GM10847 (cell line): ENCODE data around the gene TENM3.

Source experiments
- POLR2A ChIP-seq: IDR thresholded peaks from 2 replicates; pipeline ENCODE4 v1.6.1; 2011; ENCODE audit not compliant: insufficient read length; ENCODE audit errors: extremely low read depth

Gene TENM3

DNA sequence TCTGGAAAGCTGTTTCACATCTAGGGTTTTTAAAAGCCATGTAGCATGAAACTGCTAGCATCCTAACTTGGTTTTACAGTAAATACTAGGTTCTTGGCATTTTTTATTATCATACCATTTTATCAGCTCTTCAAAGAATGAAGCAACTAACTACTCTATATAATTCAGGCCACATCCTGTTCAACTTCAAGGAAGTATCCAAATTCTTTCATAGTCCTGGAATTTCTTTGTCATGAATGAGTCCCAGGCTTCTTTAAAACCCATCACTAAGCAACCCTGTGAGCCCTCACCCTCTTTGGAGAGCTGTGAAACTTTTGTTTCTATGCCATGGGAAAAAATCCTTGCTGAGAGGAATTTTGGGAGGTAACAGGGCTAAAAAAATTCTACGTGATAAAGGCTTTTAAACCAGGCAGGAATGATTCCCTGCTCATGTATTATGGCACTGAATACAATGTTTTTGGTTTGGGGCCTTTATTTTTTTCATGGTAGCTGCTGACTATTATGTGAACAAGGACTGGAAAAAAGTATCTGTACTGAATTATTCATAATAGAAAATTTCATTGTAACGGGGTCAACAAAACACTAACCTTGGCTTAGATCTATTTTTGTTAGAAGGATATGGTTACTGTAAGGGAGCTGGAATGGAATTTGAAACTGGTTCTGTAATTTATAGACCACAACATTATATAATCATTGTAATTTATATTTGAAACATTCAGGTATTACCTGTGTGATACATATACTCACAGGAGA is 509.1 kb downstream of the TENM3 start:
- no peak for TF ChIP-seq POLR2A

DNA sequence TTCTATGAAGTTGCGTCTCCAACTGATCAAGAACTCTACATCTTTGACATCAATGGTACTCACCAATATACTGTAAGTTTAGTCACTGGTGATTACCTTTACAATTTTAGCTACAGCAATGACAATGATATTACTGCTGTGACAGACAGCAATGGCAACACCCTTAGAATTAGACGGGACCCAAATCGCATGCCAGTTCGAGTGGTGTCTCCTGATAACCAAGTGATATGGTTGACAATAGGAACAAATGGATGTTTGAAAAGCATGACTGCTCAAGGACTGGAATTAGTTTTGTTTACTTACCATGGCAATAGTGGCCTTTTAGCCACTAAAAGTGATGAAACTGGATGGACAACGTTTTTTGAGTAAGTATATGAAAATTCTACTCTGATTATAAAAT is 511.7 kb downstream of the TENM3 start:
- no peak for TF ChIP-seq POLR2A

DNA sequence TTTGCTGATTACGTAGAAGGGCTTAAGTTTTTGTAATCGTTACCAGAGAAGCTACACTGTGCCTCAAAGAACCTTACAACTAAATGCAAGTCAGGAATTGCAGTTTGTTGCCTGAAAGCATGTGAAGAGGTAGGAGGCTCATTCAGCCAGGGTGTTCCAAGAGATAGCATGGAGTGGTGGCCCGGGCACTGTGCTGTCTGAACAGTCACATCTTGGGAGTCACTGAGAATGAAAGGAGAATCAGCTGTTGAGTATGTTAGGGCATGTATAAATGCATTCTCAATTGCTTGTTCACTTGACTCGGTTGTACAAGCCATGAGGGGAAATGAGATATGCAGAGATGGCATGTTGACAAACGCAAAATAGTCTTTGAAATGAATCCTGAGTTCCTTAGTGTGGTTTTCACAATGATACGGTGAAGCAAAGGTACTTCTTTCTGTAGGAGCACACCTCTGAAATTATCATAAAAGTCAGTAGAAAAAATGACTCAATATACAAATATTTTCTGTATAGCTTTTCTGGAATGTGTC is 513.0 kb downstream of the TENM3 start:
- TF ChIP-seq POLR2A: no peak

DNA sequence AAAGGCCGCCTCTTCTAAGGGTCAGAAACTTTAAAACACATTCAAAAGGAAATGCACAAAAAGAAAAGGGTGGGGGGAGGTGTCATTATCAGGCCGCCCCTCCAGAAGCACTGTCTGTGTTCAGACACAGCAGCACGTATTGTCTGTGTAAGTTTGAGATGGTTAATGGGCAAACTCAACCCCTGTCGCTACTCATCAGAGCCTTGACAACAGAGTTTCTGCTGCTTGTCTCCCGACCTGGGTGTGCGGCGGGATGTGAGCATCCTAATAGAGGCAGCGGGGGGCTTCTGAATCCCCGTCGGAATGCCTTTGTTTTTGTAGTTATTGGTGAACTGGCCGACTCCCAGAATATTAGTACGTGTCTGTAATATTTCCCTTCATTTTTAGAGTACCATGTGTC is 515.1 kb downstream of the TENM3 start:
- no peak for TF ChIP-seq POLR2A

DNA sequence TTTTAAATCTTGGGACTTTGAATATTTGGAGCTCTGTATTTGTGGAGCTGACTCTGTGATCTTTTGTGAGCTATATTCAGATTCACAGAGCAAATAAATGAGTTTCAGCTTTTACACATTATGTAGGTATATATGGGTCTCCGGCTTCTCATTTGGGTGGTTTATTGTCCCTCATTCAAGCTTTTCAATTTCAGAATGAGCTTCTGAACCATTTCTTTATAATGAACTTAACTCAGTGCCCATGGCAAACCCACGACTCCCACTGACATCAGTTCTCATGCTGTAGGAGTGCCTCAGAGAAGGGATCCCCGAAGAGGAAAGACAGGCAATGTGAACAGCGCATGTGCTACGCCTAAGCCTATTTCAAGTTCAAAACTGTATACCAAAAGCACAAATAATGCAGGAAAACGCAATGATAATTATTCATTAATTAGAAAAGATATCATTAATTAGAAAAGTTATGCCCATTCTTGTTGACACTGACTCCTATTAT is 517.4 kb downstream of the TENM3 start:
- TF ChIP-seq POLR2A: no peak

DNA sequence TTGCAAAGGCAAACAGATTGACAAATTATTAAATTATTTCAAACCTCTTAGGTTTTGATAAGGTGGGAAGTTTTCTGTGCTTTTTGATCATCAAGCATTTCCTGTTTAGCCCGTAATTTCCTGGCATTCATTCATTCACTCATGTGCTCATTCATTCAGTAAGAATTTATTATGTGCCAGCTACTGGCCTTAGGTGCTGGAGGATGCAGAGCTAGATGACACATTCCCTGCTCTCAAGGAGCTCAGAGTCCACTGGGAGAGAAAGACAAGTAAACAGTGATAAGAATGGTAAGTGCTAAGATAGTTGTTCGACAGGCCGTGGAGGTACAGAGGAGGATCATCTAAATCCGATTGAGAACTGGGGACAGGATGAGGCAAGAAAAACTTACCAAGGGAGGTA is 520.9 kb downstream of the TENM3 start:
- no peak for TF ChIP-seq POLR2A

DNA sequence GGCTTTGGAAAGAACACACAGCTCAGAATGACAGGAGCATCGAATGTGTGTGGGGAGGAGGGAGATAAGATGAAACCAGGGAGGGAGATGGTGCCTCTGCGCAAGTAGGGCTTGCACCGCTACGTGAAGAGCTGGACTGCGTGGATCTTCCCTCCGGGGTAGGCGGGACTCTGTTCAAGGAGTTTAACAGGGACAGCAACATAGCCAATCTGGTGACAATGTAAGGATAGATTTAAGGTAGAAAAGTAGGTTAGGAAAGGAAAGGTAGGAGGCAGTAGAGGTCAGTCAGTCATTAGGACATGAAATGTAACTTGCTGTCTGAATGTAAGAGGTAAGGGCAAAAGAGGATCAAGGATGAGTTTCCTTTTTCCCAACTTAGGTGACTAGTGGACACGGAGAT is 521.4 kb downstream of the TENM3 start:
- no peak for TF ChIP-seq POLR2A

DNA sequence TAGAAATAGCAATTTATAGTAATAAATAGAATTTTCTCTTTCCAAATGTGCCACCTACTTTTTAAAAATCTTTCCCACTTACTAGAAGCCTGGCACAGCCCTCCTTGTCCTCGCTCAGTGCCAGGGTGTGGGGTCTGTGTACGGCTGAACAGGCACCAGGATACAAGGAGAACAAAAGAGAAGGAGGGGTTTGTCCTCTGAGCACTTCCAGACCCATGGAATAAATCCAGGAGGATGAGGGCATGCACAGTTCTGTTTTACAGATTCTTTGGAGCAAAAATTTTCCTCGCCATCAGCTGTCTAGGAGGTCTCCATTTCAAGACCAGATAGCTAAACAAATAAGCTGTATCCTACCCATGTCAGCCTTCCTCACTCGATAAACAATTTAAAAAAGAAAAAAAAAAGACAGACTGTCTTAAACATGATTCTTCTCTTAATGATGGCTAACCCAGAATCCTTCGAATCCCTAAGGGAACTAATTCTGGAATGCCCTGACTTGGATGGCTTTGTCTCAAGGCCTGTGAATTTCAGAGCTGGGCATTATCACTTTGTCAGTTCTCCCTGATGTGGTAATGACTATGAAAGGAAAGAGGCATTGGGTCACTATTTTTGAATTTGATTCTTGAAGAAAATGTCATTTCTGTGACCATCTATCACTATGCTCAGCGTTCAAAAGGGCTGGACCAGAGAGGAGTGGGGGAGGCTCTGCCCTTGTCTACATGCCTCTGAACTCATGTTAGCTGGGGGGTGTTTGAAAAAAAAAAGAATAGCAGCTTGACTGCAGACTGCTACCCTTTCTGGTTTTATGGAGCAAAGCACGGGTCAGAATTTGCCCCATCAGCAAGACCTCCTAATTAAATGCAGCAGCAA is 523.0 kb downstream of the TENM3 start:
- no peak for TF ChIP-seq POLR2A

DNA sequence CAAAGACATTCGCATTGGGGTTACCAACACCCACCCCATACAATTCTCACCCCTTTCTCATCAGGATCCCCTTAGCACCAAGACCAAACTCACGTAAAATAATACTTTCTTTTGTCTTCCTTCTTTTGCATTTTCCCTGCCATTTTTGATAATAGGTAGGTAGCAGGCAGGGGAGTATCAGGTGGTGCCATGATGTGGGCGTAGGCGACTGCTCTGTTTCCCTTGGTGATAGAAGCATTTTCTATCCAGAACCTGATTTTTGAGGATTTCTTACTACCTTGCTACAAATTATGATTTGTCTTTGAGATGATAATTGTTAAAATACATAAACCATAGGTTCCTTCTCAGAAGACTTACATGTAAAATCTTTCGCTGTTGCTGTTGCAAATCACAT is 523.7 kb downstream of the TENM3 start:
- no peak for TF ChIP-seq POLR2A

DNA sequence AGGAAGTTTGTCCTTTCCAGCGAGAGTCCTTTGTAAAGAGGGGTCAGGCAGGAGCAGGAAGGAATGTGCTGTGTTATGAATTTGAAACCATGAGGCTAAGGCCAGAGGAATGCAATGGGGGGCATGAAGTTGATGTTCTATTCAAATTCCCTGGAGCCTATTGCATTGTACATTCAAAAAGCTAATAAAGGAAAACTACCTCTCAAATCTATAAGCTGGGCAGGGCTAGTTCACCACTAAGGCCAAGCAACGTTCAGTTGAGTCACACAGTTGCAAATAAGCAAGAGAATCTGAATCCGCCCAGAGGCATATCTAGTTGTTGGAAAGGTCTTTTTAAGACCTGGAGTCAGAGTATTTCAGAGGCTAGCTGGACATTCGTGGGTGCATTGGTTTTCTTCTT is 525.6 kb downstream of the TENM3 start:
- no peak for TF ChIP-seq POLR2A

DNA sequence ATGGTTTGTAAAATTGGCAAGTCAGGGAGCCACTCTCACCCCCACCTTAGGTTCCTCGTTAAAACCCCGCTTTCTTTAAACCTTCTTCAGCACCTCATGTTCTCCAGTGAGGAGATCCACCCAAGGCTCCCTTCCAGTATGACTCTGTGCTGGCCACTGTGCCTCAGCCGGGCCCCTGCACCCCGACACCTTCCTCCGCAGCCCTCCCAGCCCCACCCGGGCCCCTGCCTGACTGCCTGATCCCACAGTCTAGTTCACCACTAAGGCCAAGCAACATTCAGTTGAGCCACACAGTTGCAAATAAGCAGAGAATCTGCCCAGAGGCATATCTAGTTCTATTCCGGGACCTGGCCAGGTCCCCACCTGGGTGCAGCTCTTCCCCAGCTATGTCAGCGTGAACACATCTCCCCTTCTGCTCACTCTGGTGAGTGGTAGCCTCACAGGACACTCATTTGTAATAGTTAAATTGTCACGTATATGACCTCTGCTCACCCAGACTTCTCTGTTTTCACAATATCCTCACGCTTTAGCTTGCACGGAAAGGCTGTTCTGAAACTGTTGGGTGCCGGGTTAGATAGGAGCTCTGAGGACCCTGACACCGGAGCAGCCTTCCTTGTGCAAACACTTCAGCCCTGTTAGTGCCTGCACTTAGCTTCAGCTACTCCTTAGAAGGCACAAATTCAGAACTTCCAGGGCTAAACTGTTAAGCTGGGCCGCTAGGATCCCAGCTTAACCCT is 527.2 kb downstream of the TENM3 start:
- TF ChIP-seq POLR2A: no peak

DNA sequence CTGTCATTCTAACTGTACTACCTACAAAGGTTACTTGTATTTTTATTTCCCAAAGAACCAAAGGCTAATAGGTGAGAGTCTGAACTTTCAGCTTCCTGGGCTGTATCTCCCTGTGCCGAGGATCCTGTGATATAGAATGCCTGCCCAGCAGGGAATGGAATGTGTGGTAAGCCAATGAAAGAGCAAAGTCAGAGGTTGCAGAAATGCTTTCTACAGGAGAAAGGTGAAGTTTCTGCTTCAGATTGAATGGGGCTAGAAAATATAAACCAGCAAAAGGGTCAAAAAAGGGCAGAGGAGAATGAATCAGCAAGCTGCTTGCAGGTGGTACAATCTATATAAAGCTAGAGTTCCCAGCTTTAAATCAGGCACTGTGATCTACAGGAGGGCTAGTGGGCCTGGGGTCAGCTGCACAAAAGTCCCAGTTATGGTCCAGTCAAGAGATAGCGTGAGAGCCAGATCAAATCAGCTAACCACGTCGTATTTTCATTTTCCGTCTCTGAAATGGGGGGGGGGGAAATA is 527.9 kb downstream of the TENM3 start:
- TF ChIP-seq POLR2A: no peak

DNA sequence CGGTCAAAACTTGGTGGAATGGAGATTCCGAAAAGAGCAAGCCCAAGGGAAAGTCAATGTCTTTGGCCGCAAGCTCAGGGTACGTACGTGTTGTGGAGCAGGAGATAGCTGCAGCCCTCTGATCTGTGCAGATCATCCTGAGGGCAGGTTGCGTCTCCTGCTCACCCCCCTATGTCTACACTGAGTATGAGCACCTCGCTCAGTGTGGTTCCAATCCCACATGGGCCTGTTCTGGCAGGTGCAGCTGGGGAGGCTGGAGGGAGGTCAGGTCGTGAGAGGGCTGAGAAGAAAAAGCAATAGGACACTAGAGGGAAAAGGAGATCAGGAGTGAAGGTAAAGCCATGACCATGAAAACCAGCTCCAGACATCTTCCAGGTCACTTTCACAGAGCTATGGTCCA is 531.9 kb downstream of the TENM3 start:
- TF ChIP-seq POLR2A: no peak

DNA sequence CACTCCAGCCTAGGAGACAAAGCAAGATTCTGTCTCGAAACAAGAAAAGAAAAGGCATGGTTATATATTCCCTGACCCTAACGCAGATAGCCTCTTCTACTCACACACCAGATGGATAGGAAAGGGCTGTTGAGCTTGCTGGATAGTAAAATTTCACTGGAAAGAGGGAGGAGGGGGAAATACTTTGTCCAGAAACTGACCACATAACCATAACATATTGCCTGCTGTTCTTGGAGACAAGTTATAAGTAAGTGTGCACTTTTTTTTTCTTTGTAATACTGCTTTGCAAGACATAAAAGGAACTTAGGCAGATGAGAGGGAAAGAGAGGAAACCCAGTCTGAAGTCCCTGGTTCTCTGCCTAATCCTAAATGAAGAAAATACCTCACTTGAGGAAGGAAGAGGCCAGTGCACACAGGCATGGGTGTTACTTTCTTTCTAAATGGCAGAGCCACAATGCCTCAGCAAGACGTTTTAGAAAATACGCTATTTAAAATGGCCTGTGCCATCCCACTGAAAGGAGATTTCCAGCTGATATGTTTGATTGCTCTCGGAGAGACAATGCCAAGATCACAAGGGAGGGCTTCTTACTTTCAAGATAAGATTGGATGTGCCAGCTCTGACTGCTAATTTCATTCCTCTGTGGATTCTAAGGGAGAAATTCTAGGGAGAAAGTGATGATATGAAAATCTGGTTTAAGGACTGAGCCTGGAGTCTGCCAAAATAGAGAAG is 533.3 kb downstream of the TENM3 start:
- no peak for TF ChIP-seq POLR2A

DNA sequence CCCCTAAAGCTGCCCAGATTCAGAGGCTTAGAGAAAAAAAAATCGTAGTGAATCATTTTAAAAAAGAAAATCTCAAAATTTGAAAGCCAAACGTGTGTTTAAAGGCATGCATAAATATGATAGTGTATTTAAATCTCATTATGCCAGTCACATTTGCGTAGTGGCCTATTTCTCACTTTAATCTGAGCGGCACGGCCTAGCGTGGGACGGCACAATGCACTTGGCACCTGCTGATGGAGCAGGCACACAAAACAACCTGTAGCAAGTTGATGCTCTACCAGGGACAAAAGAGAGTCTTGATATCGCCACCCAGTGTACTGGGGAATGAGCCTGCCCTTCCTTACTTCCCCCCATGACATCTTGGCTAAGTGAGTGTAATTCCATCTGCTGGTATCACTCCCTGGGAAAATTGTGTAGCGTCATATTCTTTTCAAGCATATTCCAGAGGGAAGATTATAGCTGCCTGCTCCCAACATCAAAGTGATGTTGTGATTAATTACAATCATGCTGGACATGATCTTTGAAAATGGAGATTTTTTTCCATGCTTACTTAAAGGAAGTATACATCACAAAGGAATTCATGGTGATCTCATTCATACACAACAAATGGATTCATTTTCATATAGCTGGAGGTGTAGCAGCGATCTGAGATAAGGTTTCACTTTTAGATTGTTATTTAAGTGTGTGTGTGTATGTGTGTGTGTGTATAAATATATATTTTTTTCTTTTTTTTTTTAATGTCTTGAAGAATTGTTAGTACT is 535.2 kb downstream of the TENM3 start:
- TF ChIP-seq POLR2A: no peak
